KOPT-K1 (cell line): ENCODE results near the gene WFS1.

ENCODE experiments used
- H3K27ac ChIP-seq: fragments of 200-600 bp; sonication (generic); 2 replicates; pipeline ENCODE4 v1.5.1; 2016; ENCODE audit warnings: antibody characterized with exemption, mild to moderate bottlenecking, low read depth, low read length; ENCODE audit not compliant: poor library complexity, severe bottlenecking
- H3K36me3 ChIP-seq: fragments of 200-600 bp; sonication (generic); 2 replicates; pipeline ENCODE4 v1.5.1; 2017; ENCODE audit warnings: antibody characterized with exemption, mild to moderate bottlenecking, low read length, moderate library complexity; ENCODE audit not compliant: insufficient read depth
- H3K9me3 ChIP-seq: fragments of 200-600 bp; sonication (generic); 2 replicates; pipeline ENCODE4 v1.5.1; 2017; ENCODE audit warnings: antibody characterized with exemption, low read length, mild to moderate bottlenecking; ENCODE audit not compliant: insufficient read depth, poor library complexity, severe bottlenecking

Gene WFS1

DNA sequence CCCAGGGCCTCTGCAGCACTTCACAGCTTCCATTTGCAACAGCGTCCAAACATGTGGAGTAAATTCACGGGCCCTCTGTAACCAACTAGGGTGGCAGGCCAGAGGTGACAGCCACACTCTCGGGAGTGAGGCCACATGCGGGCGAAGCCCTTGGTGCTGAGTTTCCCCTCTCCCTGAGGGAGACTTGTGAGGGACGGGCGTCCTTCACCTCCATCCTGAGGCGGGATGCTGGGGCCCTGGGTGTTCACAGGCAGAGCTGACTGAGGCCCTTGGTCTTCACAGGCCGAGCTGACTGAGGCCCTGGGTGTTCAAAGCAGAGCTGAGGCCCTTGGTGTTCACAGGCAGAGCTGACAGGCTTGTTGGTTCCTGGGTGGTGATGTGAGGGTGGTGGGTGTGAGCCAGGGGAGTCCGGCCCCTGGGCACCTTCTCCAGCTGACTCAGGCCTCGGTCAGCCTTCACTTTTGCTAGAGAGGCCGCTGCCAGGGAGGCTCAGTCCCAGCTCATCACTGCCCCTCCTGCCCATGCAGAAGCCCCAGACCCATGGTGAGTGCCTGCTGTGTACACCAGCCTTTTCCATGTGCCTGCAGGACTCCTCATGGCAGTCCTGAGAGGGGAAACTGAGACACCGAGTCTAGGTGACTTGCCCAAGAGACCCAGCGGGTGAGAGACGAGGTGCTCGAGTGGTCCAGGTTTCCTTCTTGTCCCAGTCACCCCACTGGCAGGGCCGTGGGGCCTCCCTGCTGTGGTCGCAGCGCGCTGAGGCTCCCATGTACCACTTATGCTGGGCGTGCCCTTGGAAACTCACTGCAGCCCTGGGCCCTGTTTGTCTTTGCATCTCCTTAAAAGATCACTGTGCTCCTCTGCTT is 8.5 kb downstream of the WFS1 start:
- no peaks in the 10 kb centered on the region for H3K36me3 ChIP-seq
- H3K27ac ChIP-seq, result no peak overlapping the region
- no peaks in the 10 kb centered on the region for H3K9me3 ChIP-seq

DNA sequence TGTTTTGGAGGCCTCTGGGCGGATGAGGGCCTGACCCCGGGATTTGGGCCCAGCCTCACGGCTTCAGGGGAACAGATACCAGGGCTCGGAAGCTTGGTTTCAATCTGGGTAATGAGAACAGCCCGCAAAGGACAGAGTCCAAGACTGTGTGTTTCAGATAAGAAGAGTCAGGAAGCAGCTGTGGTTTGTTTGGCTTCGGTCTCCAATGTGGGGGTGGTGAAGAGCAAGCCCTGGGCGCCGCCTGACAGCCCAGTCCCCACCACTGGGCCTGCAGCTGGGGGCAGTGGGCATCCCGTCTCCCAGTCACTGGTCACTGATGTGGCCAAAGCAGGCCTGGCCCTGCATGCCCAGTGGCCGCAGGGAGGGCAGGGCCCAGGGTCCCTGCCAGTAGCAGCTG is 9.1 kb downstream of the WFS1 start:
- Histone ChIP-seq H3K9me3 (no peaks in the 10 kb centered on the region), H3K36me3 (no peaks in the 10 kb centered on the region), H3K27ac (no peak overlapping the region)

DNA sequence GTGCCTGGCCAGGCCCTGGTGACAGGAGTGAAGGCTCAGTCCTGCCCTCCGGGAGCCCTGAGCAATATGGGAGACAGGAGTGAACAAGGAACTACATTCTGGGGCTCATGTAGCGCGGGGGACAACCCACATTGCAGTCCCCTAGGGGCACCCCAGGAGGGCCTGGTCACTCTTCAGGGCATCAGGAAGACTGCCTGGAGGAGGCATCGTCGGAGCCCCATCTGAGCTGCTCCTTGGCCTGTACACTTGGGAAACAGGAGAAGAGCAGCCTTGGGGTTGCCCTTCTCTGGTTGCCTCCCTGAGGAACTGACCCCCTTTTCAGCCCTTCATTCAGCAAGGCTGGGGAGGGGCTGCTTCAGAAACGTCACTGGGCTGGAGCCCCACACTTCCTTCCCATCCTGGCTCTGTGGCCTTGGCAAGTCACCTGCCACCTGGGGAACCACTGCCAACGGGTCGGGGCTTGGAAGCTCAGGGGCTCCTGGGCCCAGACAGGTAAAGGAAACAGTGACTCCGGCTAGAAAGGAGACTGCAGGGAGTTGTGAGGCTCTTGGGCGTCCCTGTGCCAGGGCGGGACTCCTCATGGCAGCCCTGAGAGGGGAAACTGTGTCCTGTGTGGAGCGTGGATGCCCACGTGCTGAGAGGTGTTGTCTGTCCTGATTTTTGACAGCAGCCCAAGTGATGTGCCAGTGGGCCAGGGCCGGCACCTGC is 10.1 kb downstream of the WFS1 start:
- no peaks in the 10 kb centered on the region for H3K9me3 ChIP-seq
- no peaks in the 10 kb centered on the region for H3K36me3 ChIP-seq
- H3K27ac ChIP-seq, result no peak overlapping the region

DNA sequence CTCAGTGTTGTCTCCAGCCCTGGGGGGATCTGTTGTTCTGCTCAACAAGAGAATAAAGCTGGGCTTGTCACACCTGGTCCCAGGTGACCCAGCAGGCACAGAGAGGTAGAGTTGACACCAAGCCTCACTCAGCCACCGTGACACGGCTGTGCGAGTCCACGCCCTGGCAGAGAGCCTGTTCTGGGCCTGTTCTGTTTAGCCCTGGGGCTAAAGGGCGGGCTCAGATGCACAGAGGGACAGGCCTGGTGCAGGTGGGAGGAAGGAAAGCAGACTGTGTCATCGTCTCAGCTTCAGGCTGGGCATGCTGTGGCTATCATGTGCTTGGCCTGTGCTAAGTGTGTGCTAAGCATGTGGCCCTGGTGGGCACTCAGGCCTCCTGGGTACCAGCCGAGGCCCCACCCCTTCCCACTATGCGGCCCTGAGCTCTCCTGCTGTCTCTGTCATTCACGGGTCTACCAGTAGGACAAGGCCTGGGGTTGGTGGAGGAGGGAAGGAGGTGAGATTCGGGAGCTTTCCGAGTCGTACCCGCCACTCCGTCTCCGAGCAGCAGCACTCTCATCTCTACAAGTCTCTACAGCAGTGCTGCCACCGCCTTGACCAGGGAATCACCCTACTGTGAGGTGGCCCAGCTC is 10.8 kb downstream of the WFS1 start:
- Histone ChIP-seq H3K36me3 (no peaks in the 10 kb centered on the region), H3K27ac (no peak overlapping the region), H3K9me3 (no peaks in the 10 kb centered on the region)

DNA sequence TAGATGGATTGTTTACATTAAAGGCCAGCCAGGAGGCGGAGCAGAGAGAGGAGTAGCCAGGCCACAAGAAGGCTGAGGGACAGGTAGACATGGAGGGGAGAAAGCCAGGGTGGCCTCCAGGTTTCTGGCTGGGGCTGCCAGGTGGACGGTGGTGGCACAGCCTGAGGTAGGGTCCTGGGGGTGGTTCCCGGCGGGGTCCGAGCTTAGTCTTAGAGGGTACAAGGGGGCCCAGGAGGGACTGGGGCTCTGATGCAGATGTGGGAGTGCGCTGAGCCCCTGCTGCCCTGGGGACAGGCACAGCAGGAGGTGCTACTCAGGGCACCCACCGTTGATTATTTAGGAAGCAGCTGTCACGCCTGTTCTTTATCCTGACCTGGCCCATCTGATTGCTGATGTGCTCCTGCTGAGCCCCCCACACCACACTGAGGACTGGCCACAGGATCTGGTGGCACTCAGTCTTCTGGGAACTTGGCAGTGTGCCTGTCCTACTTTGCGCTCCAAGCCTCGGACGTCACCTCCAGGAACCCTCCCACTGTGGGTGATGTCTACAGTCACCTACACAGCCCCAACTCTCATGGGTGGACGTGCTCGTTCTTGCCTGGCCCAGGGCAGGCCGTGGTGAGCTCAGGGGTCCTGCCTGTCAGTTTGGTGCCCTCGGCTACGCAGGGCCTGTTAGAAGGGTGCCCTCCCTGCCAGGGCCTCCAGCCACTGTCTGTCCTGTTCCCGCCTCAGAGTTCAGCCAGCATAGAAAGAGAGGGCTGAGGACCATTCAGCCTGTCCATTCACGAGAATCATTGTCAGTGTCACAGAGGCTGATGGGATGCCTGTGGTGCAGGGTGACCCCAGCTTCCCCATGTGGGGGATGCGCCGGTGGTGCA is 12.0 kb downstream of the WFS1 start:
- Histone ChIP-seq H3K27ac (no peak overlapping the region), H3K36me3 (no peaks in the 10 kb centered on the region), H3K9me3 (no peaks in the 10 kb centered on the region)

DNA sequence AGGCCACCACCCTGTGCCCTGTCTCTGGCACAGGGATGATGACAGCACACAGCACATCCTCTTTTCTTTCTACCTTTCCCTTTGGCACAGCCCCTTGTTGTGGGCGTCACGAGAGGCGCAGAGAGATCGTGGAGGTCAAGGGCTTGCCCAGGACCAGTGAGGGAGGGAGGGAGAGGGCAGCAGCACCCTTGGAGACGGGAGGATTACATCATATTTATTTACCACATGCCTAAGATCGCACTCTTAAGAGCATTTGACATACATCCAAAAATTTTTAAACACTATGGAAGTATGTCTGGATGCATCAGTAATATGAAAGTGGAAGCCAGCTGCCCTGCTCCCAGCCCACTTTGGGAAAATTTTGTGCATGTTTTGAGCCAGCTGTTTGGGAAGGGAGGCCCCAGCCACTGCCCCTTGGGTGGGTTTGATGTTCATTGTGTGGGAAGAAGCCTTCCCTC is 12.7 kb downstream of the WFS1 start:
- Histone ChIP-seq H3K36me3 (no peaks in the 10 kb centered on the region), H3K9me3 (no peaks in the 10 kb centered on the region), H3K27ac (no peak overlapping the region)

DNA sequence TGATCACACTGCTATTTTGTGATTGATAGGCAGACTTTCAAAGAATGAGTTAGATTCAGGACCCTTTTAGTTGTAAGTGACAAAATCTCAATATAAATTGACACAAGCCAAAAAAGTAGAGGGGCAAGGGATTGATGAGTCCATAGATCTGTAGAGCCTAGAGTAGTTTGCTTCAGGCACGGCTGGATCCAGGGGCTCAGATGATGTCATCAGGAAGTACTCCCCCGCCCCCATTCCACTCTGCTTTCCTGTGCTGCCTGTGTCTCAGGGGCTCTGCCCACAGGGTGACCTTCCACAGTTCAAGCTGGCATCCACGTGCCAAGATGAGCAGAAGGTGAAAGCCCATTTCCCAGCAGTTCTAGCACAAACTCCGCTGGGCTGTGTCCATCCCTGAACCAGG is 13.6 kb downstream of the WFS1 start:
- Histone ChIP-seq H3K27ac (no peak overlapping the region), H3K9me3 (no peaks in the 10 kb centered on the region), H3K36me3 (no peaks in the 10 kb centered on the region)

DNA sequence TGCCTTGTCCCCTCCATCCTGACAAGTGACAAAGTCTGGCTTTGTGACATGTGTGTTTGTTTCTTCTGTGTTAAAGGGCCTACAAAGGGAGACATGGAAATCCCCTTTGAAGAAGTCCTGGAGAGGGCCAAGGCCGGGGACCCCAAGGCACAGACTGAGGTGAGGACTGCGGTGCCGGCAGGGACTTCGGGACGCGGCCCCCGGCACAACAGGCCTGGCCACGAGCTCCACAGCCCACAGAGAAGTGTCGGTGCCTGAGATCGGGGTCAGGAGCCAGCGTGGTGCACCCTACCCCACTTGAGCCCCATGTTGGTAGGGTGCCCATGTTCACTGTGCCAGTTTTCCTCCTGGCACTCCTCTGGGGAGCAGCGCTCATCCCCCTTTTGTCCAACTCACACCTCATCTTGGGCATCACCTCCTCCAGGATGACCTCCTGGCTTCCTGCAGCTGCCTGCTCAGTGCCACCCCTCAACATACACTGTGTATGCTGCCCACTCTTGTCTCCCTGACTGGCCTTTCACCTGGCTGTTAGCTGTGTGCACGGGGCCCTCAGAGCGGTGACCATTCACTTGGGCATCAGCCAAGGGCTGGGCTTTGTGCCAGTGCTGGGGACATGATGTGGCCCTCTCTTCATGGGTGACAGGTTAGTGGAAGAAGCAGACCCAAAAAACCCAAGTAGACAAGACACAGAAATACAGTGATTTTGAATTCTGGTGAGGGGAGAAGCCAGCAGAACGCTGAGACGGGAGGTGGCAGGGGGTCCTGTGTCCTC is 17.6 kb downstream of the WFS1 start:
- no peak overlapping the region for H3K27ac ChIP-seq
- no peaks in the 10 kb centered on the region for H3K36me3 ChIP-seq
- no peaks in the 10 kb centered on the region for H3K9me3 ChIP-seq

DNA sequence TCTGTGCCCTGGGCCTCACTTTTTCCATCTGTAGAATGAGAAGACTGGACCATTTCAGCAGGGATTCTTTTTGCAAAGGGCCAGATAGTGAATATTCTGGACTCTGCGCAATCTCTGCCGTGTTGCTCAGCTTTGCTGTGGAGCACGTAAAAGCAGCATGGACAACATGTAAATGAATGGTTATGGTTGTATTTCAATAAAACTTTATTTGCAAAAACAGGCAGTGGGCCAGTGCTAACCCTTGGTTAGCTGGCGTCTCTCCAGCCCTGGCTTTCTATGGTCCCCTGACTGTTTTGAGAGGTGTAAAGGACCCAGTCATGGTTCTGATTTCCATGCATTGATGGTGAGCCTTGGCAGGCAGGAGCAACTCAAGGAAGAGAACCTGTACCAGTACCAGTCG is 18.7 kb downstream of the WFS1 start:
- H3K9me3 ChIP-seq, result no peaks in the 10 kb centered on the region
- H3K36me3 ChIP-seq, result no peaks in the 10 kb centered on the region
- no peak overlapping the region for H3K27ac ChIP-seq

DNA sequence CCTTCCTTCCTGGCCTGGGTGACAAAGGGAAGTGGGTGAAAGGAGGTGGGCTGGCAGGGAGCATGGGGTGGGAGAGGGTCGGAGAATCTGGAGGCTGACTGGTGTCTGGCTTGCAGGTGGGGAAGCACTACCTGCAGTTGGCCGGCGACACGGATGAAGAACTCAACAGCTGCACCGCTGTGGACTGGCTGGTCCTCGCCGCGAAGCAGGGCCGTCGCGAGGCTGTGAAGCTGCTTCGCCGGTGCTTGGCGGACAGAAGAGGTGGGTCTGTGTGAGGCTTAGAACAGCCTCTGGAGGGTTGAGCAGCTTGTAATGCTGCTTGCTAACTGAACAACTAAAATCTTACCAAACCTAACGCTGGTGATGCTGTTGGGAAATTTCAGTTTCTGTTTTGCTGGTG is 19.2 kb downstream of the WFS1 start:
- Histone ChIP-seq H3K27ac (no peak overlapping the region), H3K36me3 (no peaks in the 10 kb centered on the region), H3K9me3 (no peaks in the 10 kb centered on the region)

DNA sequence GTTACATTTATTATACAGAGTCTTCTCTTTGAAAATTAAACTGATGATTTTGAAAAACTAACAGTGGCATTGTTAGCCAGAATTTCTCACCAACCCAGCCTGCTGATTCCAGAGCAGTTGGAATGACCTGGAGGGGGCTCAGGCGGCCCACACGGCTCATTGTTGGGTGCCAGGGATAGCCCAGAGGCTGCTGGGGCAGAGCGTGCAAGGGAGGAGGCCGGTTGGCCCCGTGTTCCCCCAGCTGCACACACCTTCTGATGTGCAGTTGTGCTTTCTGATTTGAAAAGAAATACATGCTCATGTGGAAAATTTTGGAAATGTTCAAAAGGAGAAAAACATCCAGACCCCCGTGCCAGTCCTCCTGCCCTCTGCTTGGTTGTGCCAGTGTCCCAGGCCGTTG is 20.6 kb downstream of the WFS1 start:
- Histone ChIP-seq H3K27ac (no peak overlapping the region), H3K9me3 (no peaks in the 10 kb centered on the region), H3K36me3 (no peaks in the 10 kb centered on the region)

DNA sequence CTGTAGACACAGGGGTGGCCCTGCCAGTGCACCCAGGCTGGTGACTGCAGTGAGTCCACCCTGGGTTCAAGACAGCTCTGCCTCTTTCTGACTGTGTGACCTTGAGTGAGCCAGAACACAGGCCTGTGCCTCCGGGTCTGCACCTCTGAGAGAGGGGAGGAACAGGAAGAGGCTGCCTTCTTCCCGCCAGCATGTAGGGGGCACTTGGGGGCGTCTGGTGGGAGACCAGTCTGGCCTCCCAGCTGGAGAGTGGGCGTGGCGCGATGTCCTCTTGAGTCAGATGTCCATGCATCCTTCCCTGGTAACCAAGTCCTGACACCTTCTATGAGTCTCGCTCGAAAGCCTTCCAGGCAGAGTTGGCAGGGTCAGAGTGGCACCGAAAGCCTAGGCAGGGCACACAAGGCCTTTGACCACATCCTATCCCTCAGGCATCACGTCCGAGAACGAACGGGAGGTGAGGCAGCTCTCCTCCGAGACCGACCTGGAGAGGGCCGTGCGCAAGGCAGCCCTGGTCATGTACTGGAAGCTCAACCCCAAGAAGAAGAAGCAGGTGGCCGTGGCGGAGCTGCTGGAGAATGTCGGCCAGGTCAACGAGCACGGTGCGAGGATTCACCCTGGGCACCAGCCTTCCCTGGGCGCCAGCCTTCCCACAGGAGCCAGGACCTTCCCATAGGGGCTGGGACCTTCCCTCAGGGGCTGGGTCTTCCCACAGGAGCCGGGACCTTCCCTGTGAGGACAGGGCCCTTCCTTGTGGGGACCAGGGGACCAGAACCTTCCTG is 21.3 kb downstream of the WFS1 start:
- H3K36me3 ChIP-seq, result no peaks in the 10 kb centered on the region
- H3K9me3 ChIP-seq, result no peaks in the 10 kb centered on the region
- H3K27ac ChIP-seq, result no peak overlapping the region

DNA sequence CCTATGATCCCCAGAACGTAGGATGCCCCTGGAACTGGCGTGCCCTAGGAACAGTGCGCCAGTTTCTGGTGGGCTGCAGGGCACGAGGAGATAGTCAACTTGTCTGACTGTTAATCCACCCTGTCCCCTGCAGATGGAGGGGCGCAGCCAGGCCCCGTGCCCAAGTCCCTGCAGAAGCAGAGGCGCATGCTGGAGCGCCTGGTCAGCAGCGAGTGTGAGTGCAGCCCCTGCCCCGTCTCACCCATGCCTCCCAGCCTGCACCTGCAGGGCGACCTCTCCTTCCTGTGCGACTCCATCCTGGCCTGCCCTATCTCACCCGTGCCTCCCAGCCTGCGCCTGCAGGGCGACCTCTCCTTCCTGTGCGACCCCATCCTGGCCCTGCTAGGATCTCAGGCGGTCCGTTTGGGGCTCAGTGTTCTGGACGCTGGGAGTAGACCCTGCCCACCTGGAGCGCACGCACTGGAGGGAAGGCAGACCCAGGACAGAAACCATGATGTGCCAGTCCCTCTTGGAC is 22.2 kb downstream of the WFS1 start:
- Histone ChIP-seq H3K9me3 (no peaks in the 10 kb centered on the region), H3K27ac (no peak overlapping the region), H3K36me3 (no peaks in the 10 kb centered on the region)
